GM21447 (cell line): Measurements from ENCODE around the gene EIF4EBP3.
"Not testable (repeated sequence)": the region's sequence is repeated elsewhere in the genome, so short reads cannot be mapped to it uniquely, and the experiment has no call there.

ENCODE experiments used
- ATAC-seq: cut with Tn5 transposase; IDR thresholded peaks from one replicate; pipeline ENCODE4 v1.9.1; 2021; ENCODE audit not compliant: unreplicated experiment

EIF4EBP3 gene

DNA sequence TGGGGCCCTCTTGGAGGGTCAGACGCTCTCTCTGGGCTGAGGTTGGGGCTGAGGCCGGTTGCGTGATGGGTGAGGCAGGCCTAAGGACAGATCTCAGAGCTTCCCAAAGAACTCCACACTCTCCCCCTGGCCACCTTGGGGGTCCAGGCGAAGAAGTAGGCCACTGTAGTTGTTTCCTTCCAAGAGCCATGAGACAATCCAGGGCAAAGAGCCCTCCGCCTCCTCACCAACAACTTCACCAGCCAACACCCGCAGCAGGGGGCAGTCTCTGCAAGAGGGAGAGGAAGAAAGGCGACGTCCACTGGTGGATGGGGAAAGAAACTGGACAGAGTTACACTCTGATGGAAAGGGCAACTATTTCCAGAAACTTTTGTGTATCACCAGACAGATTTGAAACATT, 27.8 kb downstream of the EIF4EBP3 start:
- ATAC-seq: no peak

DNA sequence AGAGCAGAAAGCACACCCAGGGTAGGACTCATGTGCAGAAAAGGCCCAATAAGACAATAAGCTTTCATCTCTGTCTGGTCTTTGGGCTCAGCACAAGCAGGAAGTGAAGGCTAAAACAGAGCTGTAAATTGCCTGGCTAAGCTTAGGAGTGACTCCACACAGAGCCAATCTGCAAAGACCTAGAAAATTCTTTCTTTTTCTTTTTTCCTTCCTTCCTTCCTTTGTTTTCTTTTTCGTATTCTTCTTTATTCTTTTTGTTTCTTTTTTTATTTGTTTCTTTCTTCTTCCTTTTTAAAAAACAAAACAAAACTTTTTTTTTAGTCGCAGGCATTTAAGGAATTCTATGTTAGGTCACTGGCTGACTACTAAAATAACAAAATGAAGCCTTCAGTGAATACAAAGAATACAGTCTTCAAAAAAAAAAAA, 29.3 kb downstream of the EIF4EBP3 start:
- no peak for ATAC-seq

GRCh38 chr5:140579188-140579747, 31.8 kb downstream of the EIF4EBP3 start:
- ATAC-seq: not testable (repeated sequence)

- ATAC-seq: no peak
These were observed 40.0 kb downstream of the EIF4EBP3 start for GRCh38 chr5:140587495-140587894.

- ATAC-seq: no peak
These were observed 41.0 kb downstream of the EIF4EBP3 start for GRCh38 chr5:140588311-140589070.

- ATAC-seq: no peak
These were observed 43.4 kb downstream of the EIF4EBP3 start for GRCh38 chr5:140590861-140591260.

DNA sequence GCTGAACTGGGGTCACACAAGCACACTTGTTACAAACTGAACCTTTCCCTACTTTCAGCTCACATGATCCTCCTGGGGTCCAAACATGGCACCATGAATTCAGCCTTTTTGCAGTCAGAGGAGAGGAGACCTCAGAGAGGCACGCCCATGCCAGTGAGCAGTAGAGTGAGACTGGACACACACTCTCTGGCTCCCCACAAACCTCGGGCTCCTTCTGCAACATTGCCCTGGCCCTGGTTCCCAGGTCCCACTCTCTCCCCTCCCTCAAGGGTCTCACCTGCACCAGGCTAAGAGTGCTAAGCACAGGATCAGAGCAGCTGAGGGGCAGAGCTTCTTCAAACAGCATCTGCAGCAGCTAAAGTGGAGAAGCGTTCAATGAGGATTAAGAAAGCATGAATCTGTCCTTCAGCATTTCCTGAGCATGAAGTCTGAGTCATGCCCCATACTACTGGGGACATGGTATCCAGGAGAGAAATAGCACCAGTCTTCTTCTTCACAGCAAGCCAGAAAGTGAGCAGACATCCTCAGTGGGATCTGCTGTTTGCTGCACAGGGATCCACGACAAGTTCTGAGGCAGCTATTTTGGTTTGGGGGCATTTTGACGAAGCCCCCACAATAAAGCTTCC, 44.4 kb downstream of the EIF4EBP3 start:
- ATAC-seq: no peak

DNA sequence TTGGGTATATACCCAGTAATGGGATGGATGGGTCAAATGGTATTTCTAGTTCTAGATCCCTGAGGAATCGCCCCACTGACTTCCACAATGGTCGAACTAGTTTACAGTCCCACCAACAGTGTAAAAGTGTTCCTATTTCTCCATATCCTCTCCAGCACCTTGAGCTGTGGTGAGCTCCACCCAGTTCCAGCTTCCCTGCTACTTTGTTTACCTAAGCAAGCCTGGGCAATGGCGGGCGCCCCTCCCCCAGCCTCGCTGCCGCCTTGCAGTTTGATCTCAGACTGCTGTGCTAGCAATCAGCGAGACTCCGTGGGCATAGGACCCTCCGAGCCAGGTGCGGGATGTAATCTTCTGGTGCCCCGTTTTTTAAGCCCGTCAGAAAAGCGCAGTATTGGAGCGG, 45.6 kb downstream of the EIF4EBP3 start:
- not testable (repeated sequence) for ATAC-seq

- ATAC-seq: no peak
These were observed 46.7 kb downstream of the EIF4EBP3 start for GRCh38 chr5:140594169-140594568.

GRCh38 chr5:140595538-140596300, 48.3 kb downstream of the EIF4EBP3 start:
- ATAC-seq: no peak

DNA sequence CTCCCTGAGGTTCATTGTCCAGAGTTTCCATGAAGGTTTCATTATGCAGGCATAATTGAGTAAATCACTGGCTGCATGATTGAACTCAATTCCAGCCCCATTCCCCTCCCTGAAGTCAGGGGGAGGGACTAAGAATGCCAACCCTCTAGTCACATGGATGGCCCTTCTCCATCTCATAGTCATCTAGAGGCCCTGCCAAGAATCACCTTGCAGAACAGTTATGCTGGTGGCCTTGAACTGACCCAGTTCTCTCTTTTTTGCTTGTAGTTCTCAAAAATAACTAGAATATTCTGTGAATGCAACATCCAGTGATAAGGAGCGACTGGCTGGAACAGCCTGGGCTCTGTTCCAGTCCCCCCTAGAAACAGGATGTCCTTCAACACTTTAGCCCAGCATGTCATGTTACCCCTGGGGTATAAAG, 48.9 kb downstream of the EIF4EBP3 start:
- ATAC-seq: no peak

GRCh38 chr5:140598836-140599235, 51.4 kb downstream of the EIF4EBP3 start:
- no peak for ATAC-seq
